ENCODE measurements around the gene KREMEN2.

GRCh38 chr16:2967211-2967631, 3.1 kb downstream of the KREMEN2 start:
- no peak for TF ChIP-seq CTCF (IDR thresholded peaks at IDR 0.05; ENCODE audit: extremely low read depth in 1 of 2, insufficient read depth in 1 of 2, low read depth in 1 of 2, low read length in 2 of 2)
- no peak for TF ChIP-seq MAX (IDR thresholded peaks at IDR 0.05; ENCODE audit: insufficient read depth, insufficient read length)
- TF ChIP-seq MYC (IDR thresholded peaks at IDR 0.05; ENCODE audit: low read depth, low read length), result no peak
- TF ChIP-seq POLR2A (IDR thresholded peaks at IDR 0.05; ENCODE audit: low read depth, low read length), result no peak

Data from endothelial cell of umbilical vein (primary cell).